NCI-H146 (cell line): ENCODE measurements around the gene DCXR.
A peak's percentile ranks its signal among the peaks of the same experiment; 100 is the strongest.

Experiments
- DNase-seq: peaks from one replicate; lab custom pipeline; 2025; lab: John Stamatoyannopoulos, UW

Gene DCXR

GRCh38 chr17:82022310-82022980 is 15.1 kb downstream of the DCXR start, which contains the start of gene CENPX:
CENPX (minus strand) TSS chr17:82022878; CDS start chr17:82022861, 17 bp downstream.
- DNase-seq: peak; percentile 30

GRCh38 chr17:82021900-82022309 is 15.6 kb downstream of the DCXR start:
- DNase-seq: no peak

GRCh38 chr17:82021107-82021899 is 16.2 kb downstream of the DCXR start:
- peak; percentile 38 for DNase-seq

- no peak for DNase-seq
Observed at GRCh38 chr17:82020572-82021106, 16.9 kb downstream of the DCXR start.

GRCh38 chr17:82019690-82020571 is 17.6 kb downstream of the DCXR start:
- peak; percentile 32 for DNase-seq

- DNase-seq: no peak
Observed at GRCh38 chr17:82018989-82019689, 18.4 kb downstream of the DCXR start.

GRCh38 chr17:82018152-82018988 is 19.1 kb downstream of the DCXR start:
- peak; percentile 77 for DNase-seq

GRCh38 chr17:82017612-82018151 is 19.8 kb downstream of the DCXR start:
- no peak for DNase-seq

GRCh38 chr17:82016875-82017459 is 20.5 kb downstream of the DCXR start:
- DNase-seq: no peak

GRCh38 chr17:82016061-82016874 is 21.2 kb downstream of the DCXR start:
- no peak for DNase-seq

GRCh38 chr17:82015311-82015971 is 22.1 kb downstream of the DCXR start:
- DNase-seq: no peak

GRCh38 chr17:82014971-82015310 is 22.6 kb downstream of the DCXR start:
- no peak for DNase-seq

GRCh38 chr17:82014432-82014831 is 23.1 kb downstream of the DCXR start:
- no peak for DNase-seq

- DNase-seq: no peak
Observed at GRCh38 chr17:82013772-82014321, 23.6 kb downstream of the DCXR start.

- no peak for DNase-seq
Observed at GRCh38 chr17:82013341-82013740, 24.2 kb downstream of the DCXR start.

GRCh38 chr17:82012640-82013295 is 24.7 kb downstream of the DCXR start:
- no peak for DNase-seq

GRCh38 chr17:82012261-82012639 is 25.2 kb downstream of the DCXR start:
- no peak for DNase-seq
